ENCODE measurements around the gene DENND5A. TPM values are rescaled to one million over a fixed set of nuclear protein-coding genes. Genes with fewer than 3 reads are reported as not detected.
A peak's percentile ranks its signal among the peaks of the same experiment; 100 is the strongest.
"Not testable (repeated sequence)": the region's sequence is repeated elsewhere in the genome, so short reads cannot be mapped to it uniquely, and the experiment has no call there.

DENND5A gene
- total RNA-seq, 2 experiments from 2014 or later, result 4.0 to 10.5 TPM

- peaks cover 25% of the 10 kb centered on the region for H3K4me1 ChIP-seq (ENCODE audit: insufficient read depth, low read length, poor library complexity, severe bottlenecking)
- DNase-seq (ENCODE audit: low spot score), result peak; percentile 24
- CTCF ChIA-PET (ENCODE audit: unreplicated experiment), result no interaction called here
- no peaks in the 10 kb centered on the region for H4K20me1 ChIP-seq (ENCODE audit: insufficient read depth, low read length)
- H3K9me2 ChIP-seq (ENCODE audit: insufficient read depth, low read length), result no peaks in the 10 kb centered on the region
- TF ChIP-seq EZH2phosphoT487 (IDR thresholded peaks at IDR 0.05; ENCODE audit: borderline replicate concordance, low read depth, low read length) (no peak), CTCF (conservative IDR thresholded peaks at IDR 0.05; ENCODE audit: low read length) (no peak)
- no peaks in the 10 kb centered on the region for H3K9me3 ChIP-seq (ENCODE audit: low read length)
- no peaks in the 10 kb centered on the region for H3K79me2 ChIP-seq (ENCODE audit: insufficient read depth, low read depth, low read length)
- H3K27ac ChIP-seq (ENCODE audit: low read depth, low read length, poor library complexity, severe bottlenecking), result no peak overlapping the region
- intact Hi-C loops (cut with micrococcal nuclease; ENCODE audit: unreplicated experiment), result loop anchor here (5.0 kb wide), 2 partner anchors 57 to 97 kb away; no protein-coding TSS in a partner anchor
- peak overlapping the region; percentile 35; the same call in 1 of the 2 replicates for H2AFZ ChIP-seq (ENCODE audit: low read length)
- BruUV-seq (replicated peaks), result no TSS peak
- POLR2A ChIA-PET, result interaction anchor here (0.6 kb wide), 1 partner anchor 52 kb away, joined by 3 read pairs; no protein-coding TSS in a partner anchor
- H3K4me2 ChIP-seq (ENCODE audit: low read length), result peak overlapping the region; percentile 61
- H3K36me3 ChIP-seq (ENCODE audit: insufficient read depth, low read length), result no peaks in the 10 kb centered on the region
- H3K4me3 ChIP-seq (ENCODE audit: low read depth, low read length, poor library complexity, severe bottlenecking), result peak overlapping the region; percentile 66
These were observed 1.3 kb downstream of the DENND5A start for GRCh38 chr11:9263840-9264315.

- H3K4me2 ChIP-seq (ENCODE audit: low read length), result peak overlapping the region; percentile 30; the same call in 1 of the 2 replicates
- ChIA-PET CTCF (ENCODE audit: unreplicated experiment) (interaction anchor here (0.5 to 0.7 kb wide), 2 partner anchors 25 to 246 kb away, joined by 3 read pairs; no protein-coding TSS in a partner anchor), POLR2A (interaction anchor here (0.6 to 1.4 kb wide), 5 partner anchors 11 to 199 kb away, joined by 3 to 6 read pairs (median 3); no protein-coding TSS in a partner anchor)
- H3K4me1 ChIP-seq (ENCODE audit: insufficient read depth, low read length, poor library complexity, severe bottlenecking), result peaks cover 25% of the 10 kb centered on the region
- not testable (repeated sequence) for H3K4me3 ChIP-seq (ENCODE audit: low read depth, low read length, poor library complexity, severe bottlenecking); H3K9me3 ChIP-seq (ENCODE audit: low read length); H3K9me2 ChIP-seq (ENCODE audit: insufficient read depth, low read length); H3K36me3 ChIP-seq (ENCODE audit: insufficient read depth, low read length); H3K27ac ChIP-seq (ENCODE audit: low read depth, low read length, poor library complexity, severe bottlenecking); H3K79me2 ChIP-seq (ENCODE audit: insufficient read depth, low read depth, low read length); H2AFZ ChIP-seq (ENCODE audit: low read length); H4K20me1 ChIP-seq (ENCODE audit: insufficient read depth, low read length); BruUV-seq (replicated peaks)
- DNase-seq (ENCODE audit: low spot score), result peak; percentile 60
- intact Hi-C loops (cut with micrococcal nuclease; ENCODE audit: unreplicated experiment), result loop anchor here (5.0 kb wide), 2 partner anchors 53 to 93 kb away; no protein-coding TSS in a partner anchor
These were observed 4.4 kb downstream of the DENND5A start for GRCh38 chr11:9260838-9261146.

DNA sequence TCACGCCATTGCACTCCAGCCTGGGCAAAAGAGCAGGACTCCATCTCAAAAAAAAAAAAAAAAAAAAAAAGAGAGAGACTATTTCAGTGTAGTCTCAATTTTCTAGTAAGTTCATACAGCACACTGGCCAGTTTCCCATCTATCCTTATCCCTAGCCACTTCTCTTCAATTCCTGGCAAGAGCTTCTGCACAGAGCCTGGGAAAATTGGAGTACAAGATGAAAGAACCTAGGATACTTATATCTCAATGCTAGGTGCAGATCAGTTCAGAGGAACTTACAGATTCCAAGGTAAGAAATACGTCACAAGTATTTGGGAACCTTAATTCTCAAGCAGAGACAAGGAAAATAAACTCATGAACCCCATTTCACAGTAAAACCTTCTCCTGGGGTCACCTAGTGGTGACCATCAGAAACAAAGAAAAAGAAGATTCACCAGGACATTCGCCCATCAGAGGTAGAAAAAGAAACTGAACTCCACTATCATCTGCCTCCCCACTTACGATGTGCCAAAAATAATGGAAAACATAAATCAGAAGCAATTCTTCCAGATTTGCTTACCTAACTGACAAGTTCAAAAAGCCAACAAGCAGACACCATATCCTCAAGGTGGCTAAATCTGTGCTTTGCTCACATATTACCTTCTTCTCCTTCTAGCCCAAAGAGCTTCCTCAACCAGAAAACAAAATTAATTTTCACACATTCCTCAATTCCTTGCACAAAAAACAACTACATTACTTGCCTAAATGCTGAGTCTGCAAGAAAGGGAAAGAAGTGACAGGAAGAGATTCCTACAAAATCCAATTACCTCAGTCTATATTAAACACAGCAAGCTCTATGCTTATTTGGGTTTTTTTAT is 4.9 kb downstream of the DENND5A start:
- Histone ChIP-seq H3K9me3 (ENCODE audit: low read length) (no peaks in the 10 kb centered on the region), H3K4me3 (ENCODE audit: low read depth, low read length, poor library complexity, severe bottlenecking) (no peak overlapping the region), H4K20me1 (ENCODE audit: insufficient read depth, low read length) (no peaks in the 10 kb centered on the region), H3K9me2 (ENCODE audit: insufficient read depth, low read length) (no peaks in the 10 kb centered on the region), H2AFZ (ENCODE audit: low read length) (no peak overlapping the region), H3K36me3 (ENCODE audit: insufficient read depth, low read length) (no peaks in the 10 kb centered on the region), H3K79me2 (ENCODE audit: insufficient read depth, low read depth, low read length) (no peaks in the 10 kb centered on the region), H3K4me1 (ENCODE audit: insufficient read depth, low read length, poor library complexity, severe bottlenecking) (peaks cover 25% of the 10 kb centered on the region), H3K27ac (ENCODE audit: low read depth, low read length, poor library complexity, severe bottlenecking) (peak overlapping the region; percentile 4), H3K4me2 (ENCODE audit: low read length) (peak overlapping the region; percentile 30)
- no TSS peak for BruUV-seq (replicated peaks)
- intact Hi-C loops (cut with micrococcal nuclease; ENCODE audit: unreplicated experiment), result loop anchor here (5.0 kb wide), 2 partner anchors 53 to 93 kb away; no protein-coding TSS in a partner anchor
- DNase-seq (ENCODE audit: low spot score), result no peak
- CTCF ChIA-PET (ENCODE audit: unreplicated experiment), result interaction anchor here (0.5 kb wide), 1 partner anchor 25 kb away, joined by 3 read pairs; no protein-coding TSS in a partner anchor
- TF ChIP-seq EZH2phosphoT487 (IDR thresholded peaks at IDR 0.05; ENCODE audit: borderline replicate concordance, low read depth, low read length) (no peak), CTCF (conservative IDR thresholded peaks at IDR 0.05; ENCODE audit: low read length) (peak; percentile 63)
- POLR2A ChIA-PET, result interaction anchor here (0.6 to 1.4 kb wide), 6 partner anchors 10 to 200 kb away, joined by 3 to 6 read pairs (median 3); no protein-coding TSS in a partner anchor

DNA sequence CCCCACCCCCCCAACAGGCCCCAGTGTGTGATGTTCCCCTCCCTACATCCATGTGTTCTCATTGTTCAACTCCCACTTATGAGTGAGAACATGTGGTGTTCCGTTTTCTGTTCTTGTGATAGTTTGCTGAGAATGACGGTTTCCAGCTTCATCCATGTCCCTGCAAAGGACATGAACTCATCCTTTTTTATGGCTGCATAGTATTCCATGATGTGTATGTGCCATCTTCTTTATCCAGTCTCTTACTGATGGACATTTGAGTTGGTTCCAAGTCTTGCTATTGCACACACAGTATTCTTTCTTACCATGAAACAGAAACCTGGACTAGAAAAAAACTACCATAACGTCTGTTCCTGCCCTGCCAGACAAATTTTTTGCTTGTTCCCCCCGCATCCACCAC is 6.9 kb downstream of the DENND5A start:
- H3K9me2 ChIP-seq (ENCODE audit: insufficient read depth, low read length); H3K36me3 ChIP-seq (ENCODE audit: insufficient read depth, low read length); H3K4me3 ChIP-seq (ENCODE audit: low read depth, low read length, poor library complexity, severe bottlenecking); POLR2A ChIA-PET; BruUV-seq (replicated peaks); CTCF ChIA-PET (ENCODE audit: unreplicated experiment); H3K9me3 ChIP-seq (ENCODE audit: low read length); intact Hi-C loops (cut with micrococcal nuclease; ENCODE audit: unreplicated experiment); H3K79me2 ChIP-seq (ENCODE audit: insufficient read depth, low read depth, low read length); H3K4me2 ChIP-seq (ENCODE audit: low read length); H3K27ac ChIP-seq (ENCODE audit: low read depth, low read length, poor library complexity, severe bottlenecking); H2AFZ ChIP-seq (ENCODE audit: low read length); DNase-seq (ENCODE audit: low spot score); H4K20me1 ChIP-seq (ENCODE audit: insufficient read depth, low read length): not testable (repeated sequence)
- peaks cover 16% of the 10 kb centered on the region for H3K4me1 ChIP-seq (ENCODE audit: insufficient read depth, low read length, poor library complexity, severe bottlenecking)
